ENCODE results near the gene B4GALT3. TPM values are rescaled to one million over a fixed set of nuclear protein-coding genes. Genes with fewer than 3 reads are reported as not detected.

B4GALT3 gene
- polyA plus RNA-seq, 3 donors: 16.8 to 50.3 (median 21.0) TPM

GRCh38 chr1:161196111-161196510 is 18.8 kb upstream of the B4GALT3 start:
- Mint-ChIP-seq H3K4me3 (no peak overlapping the region), H3K9me3 (no peaks in the 10 kb centered on the region), H3K27me3 (ENCODE audit: low read depth in 3 of 3) (peaks cover 0 to 2% (median 1%) of the 10 kb centered on the region in 3 donors), H3K4me1 (peaks cover 64% of the 10 kb centered on the region), H3K27ac (peak overlapping the region in 3 of 7 donors; percentile 50 to 63 (median 59)), H3K36me3 (no peaks in the 10 kb centered on the region)
- 100% methylated on average over 4 of the region's 7 CpGs for WGBS (ENCODE audit: insufficient coverage)
- no peaks in the 10 kb centered on the region for H3K27me3 ChIP-seq (ENCODE audit: control insufficient read depth in 2 of 2, insufficient read depth in 2 of 2, low read length in 2 of 2)
- H3K4me1 ChIP-seq (ENCODE audit: control insufficient read depth in 1 of 2, insufficient read depth in 2 of 2, low read length in 2 of 2): peaks cover 52 to 57% of the 10 kb centered on the region in 2 donors
- H3K79me2 ChIP-seq (ENCODE audit: insufficient read depth, low read length): no peaks in the 10 kb centered on the region
- no peak overlapping the region for H3K9ac ChIP-seq (ENCODE audit: insufficient read depth, low read length, poor library complexity, severe bottlenecking)
- H3K4me3 ChIP-seq (replicated peaks in 1 of 3; ENCODE audit: low read depth in 2 of 3, low read length in 3 of 3): no peak overlapping the region
- intact Hi-C loops (cut with micrococcal nuclease): no loop called here
- no peak overlapping the region for H3K4me2 ChIP-seq (replicated peaks; ENCODE audit: extremely low read depth, low read length, poor library complexity, severe bottlenecking)
- H3K9me3 ChIP-seq (replicated peaks in 1 of 2; ENCODE audit: control insufficient read depth in 1 of 2, insufficient read depth in 1 of 2, low read length in 2 of 2): no peaks in the 10 kb centered on the region
- H3K36me3 ChIP-seq (replicated peaks in 1 of 2; ENCODE audit: control insufficient read depth in 1 of 2, insufficient read depth in 2 of 2, low read length in 2 of 2): no peaks in the 10 kb centered on the region
- DNase-seq: no peak
- H3K27ac ChIP-seq (ENCODE audit: low read depth in 1 of 2, low read length in 2 of 2): no peak overlapping the region
- no peak overlapping the region for H2AFZ ChIP-seq (ENCODE audit: insufficient read depth, low read depth, low read length, poor library complexity, severe bottlenecking)
- no peak for TF ChIP-seq CTCF (IDR thresholded peaks at IDR 0.05)
- no peaks in the 10 kb centered on the region for H4K20me1 ChIP-seq (ENCODE audit: insufficient read depth, low read length)

GRCh38 chr1:161195171-161195570 is 17.9 kb upstream of the B4GALT3 start:
- Mint-ChIP-seq H3K9me3 (no peaks in the 10 kb centered on the region), H3K27ac (peak overlapping the region; percentile 19 to 88 (median 87)), H3K27me3 (ENCODE audit: low read depth in 3 of 3) (peaks cover 0 to 2% (median 1%) of the 10 kb centered on the region in 3 donors), H3K4me3 (peak overlapping the region in 1 of 2 donors; percentile 55), H3K4me1 (peaks cover 59% of the 10 kb centered on the region), H3K36me3 (no peaks in the 10 kb centered on the region)
- peak; percentile 38 to 46 (median 46) for DNase-seq
- Histone ChIP-seq H3K79me2 (ENCODE audit: insufficient read depth, low read length) (no peaks in the 10 kb centered on the region), H4K20me1 (ENCODE audit: insufficient read depth, low read length) (no peaks in the 10 kb centered on the region), H3K9me3 (replicated peaks in 1 of 2; ENCODE audit: control insufficient read depth in 1 of 2, insufficient read depth in 1 of 2, low read length in 2 of 2) (no peaks in the 10 kb centered on the region), H2AFZ (ENCODE audit: insufficient read depth, low read depth, low read length, poor library complexity, severe bottlenecking) (peak overlapping the region; percentile 1), H3K4me2 (replicated peaks; ENCODE audit: extremely low read depth, low read length, poor library complexity, severe bottlenecking) (peak overlapping the region; percentile 37), H3K27ac (ENCODE audit: low read depth in 1 of 2, low read length in 2 of 2) (peak overlapping the region; percentile 7 to 53), H3K4me1 (ENCODE audit: control insufficient read depth in 1 of 2, insufficient read depth in 2 of 2, low read length in 2 of 2) (peaks cover 43 to 48% of the 10 kb centered on the region in 2 donors), H3K27me3 (ENCODE audit: control insufficient read depth in 2 of 2, insufficient read depth in 2 of 2, low read length in 2 of 2) (no peaks in the 10 kb centered on the region), H3K9ac (ENCODE audit: insufficient read depth, low read length, poor library complexity, severe bottlenecking) (no peak overlapping the region), H3K36me3 (replicated peaks in 1 of 2; ENCODE audit: control insufficient read depth in 1 of 2, insufficient read depth in 2 of 2, low read length in 2 of 2) (no peaks in the 10 kb centered on the region), H3K4me3 (replicated peaks in 1 of 3; ENCODE audit: low read depth in 2 of 3, low read length in 3 of 3) (peak overlapping the region in 1 of 3 experiments; percentile 24)
- WGBS (ENCODE audit: insufficient coverage): 54% methylated on average over 3 of the region's 4 CpGs
- intact Hi-C loops (cut with micrococcal nuclease): no loop called here
- no peak for TF ChIP-seq CTCF (IDR thresholded peaks at IDR 0.05)
